HepG2 (cell line): Measurements from ENCODE around the gene CTNNBL1.

Source experiments
- AGO2 ChIP-seq: fragments of 200-400 bp; formaldehyde crosslinking; optimal IDR thresholded peaks from 2 replicates; pipeline ENCODE3; 2017; ENCODE audit warnings: mild to moderate bottlenecking, low read depth, low read length, moderate library complexity
- ARID2 ChIP-seq: sonication (generic); formaldehyde crosslinking; IDR thresholded peaks from 2 replicates; pipeline ENCODE4 v1.8.1; 2022; ENCODE audit warnings: mild to moderate bottlenecking, missing genetic modification reagents, borderline replicate concordance
- ELF3 ChIP-seq: IDR thresholded peaks from 2 replicates; pipeline ENCODE4 v1.6.1; 2016; ENCODE audit warnings: missing genetic modification reagents, missing compliant biosample characterization
- FOXA1 ChIP-seq, 2 experiments: fragments of 450-650 bp in 1 of 2; sonication (generic) in 1 of 2; formaldehyde crosslinking in 1 of 2; IDR thresholded peaks; 2 replicates each; pipeline versions ENCODE4 v1.4.0 to v1.6.1; 2016 to 2020; ENCODE audit warnings: missing genetic modification reagents in 1 of 2
- LCORL ChIP-seq, 2 experiments: fragments of 450-650 bp in 1 of 2; sonication (generic) in 1 of 2; formaldehyde crosslinking in 1 of 2; IDR thresholded peaks; 2 replicates each; pipeline versions ENCODE4 v1.5.0 to v1.6.1; 2017 to 2020; ENCODE audit warnings: antibody characterized with exemption in 1 of 2, missing genetic modification reagents in 1 of 2
- RCOR2 ChIP-seq: IDR thresholded peaks from 2 replicates; pipeline ENCODE4 v1.6.1; 2016; ENCODE audit warnings: missing biosample characterization, missing genetic modification reagents
- TARDBP ChIP-seq: sonication (generic); formaldehyde crosslinking; IDR thresholded peaks from 2 replicates; pipeline ENCODE4 v1.8.0; 2022; ENCODE audit warnings: mild to moderate bottlenecking, missing genetic modification reagents
- ZBTB7A ChIP-seq: sonication (generic); formaldehyde crosslinking; IDR thresholded peaks from 2 replicates; pipeline ENCODE4 v1.8.0; 2022; ENCODE audit warnings: mild to moderate bottlenecking, missing genetic modification reagents
- ZBTB8A ChIP-seq: sonication (generic); formaldehyde crosslinking; IDR thresholded peaks from 2 replicates; pipeline ENCODE4 v1.4.0; 2020; ENCODE audit warnings: mild to moderate bottlenecking, low read depth, missing genetic modification reagents, borderline replicate concordance
- ZNF556 ChIP-seq: sonication (generic); formaldehyde crosslinking; IDR thresholded peaks from 2 replicates; pipeline ENCODE4 v1.4.0; 2020; ENCODE audit warnings: mild to moderate bottlenecking, missing genetic modification reagents, borderline replicate concordance
- ZNF619 ChIP-seq: sonication (generic); formaldehyde crosslinking; IDR thresholded peaks from 2 replicates; pipeline ENCODE4 v1.4.0; 2020; ENCODE audit warnings: mild to moderate bottlenecking, missing genetic modification reagents
- ZNF639 ChIP-seq: conservative IDR thresholded peaks from 2 replicates; pipeline ENCODE4 v1.6.1; 2018; ENCODE audit warnings: missing genetic modification reagents
- ZSCAN12 ChIP-seq: sonication (generic); formaldehyde crosslinking; IDR thresholded peaks from 2 replicates; pipeline ENCODE4 v1.9.0; 2021; ENCODE audit warnings: mild to moderate bottlenecking, missing genetic modification reagents

DNA sequence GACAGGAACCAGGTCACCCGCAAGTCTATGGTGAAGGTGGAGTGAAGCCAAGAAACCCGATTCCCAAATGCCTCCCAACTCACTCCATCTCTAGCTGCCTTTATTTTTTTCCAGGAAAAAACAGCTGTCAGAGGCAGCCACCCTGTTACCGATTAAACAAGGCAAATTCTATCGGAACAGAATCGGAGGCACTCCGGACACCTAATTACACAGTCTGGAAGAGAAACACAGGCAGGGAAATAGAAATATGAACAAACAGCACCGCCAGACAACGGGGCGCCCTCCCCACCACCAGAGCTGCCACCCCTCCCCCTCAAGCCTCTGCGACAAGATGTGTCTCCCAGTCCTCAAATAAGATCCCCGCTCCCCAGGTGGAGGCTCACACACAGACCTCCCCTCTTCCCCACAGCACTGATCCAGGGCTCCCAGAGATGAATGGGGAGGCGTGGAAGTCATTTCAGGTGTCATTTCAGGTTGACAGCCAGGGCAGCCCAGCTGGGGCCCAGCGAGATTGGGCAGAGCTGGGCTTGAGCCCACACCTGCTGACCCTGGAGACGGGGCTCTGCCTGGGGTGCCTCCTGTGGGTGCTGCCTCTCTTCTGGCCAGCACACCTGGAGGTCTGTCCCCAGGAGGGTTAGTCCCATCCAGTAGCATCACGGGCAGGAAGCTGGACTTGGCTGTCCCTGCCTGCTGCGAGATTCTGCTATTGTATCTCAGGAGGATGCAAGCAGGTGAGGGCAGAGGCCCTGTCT is 189.3 kb downstream of the CTNNBL1 start:
- no peak for TF ChIP-seq ZNF619
- TF ChIP-seq ARID2 (CRISPR knock-in tag) = no peak
- no peak for TF ChIP-seq ZBTB8A
- no peak for TF ChIP-seq RCOR2
- TF ChIP-seq ZBTB7A (CRISPR knock-in tag) = no peak
- no peak for TF ChIP-seq ELF3 (CRISPR knock-in tag)
- TF ChIP-seq FOXA1 (IDR thresholded peaks at IDR 0.05) = no peak
- no peak for TF ChIP-seq FOXA1 (CRISPR knock-in tag; IDR thresholded peaks at IDR 0.05)
- TF ChIP-seq LCORL (IDR thresholded peaks at IDR 0.05) = no peak
- TF ChIP-seq LCORL (CRISPR knock-in tag; IDR thresholded peaks at IDR 0.05) = no peak
- no peak for TF ChIP-seq ZNF556 (CRISPR knock-in tag)
- no peak for TF ChIP-seq ZSCAN12
- no peak for TF ChIP-seq AGO2
- no peak for TF ChIP-seq ZNF639
- no peak for TF ChIP-seq TARDBP (CRISPR knock-in tag)
